K562 (cell line): ENCODE measurements around the gene RPL27. TPM values are rescaled to one million over a fixed set of nuclear protein-coding genes. Genes with fewer than 3 reads are reported as not detected.

ENCODE experiments used
- ATF1 ChIP-seq, 2 experiments: fragments of 450-650 bp in 1 of 2; IDR thresholded peaks; 2 replicates each; pipeline ENCODE4 v1.6.1; 2016; ENCODE audit warnings: missing compliant biosample characterization in 1 of 2, missing genetic modification characterization in 1 of 2
- CEBPB ChIP-seq: fragments of 450-650 bp; IDR thresholded peaks from 2 replicates; pipeline ENCODE4 v1.6.1; 2016; ENCODE audit warnings: missing genetic modification characterization, missing compliant biosample characterization
- ERF ChIP-seq: fragments of 450-650 bp; formaldehyde crosslinking; IDR thresholded peaks from 2 replicates; pipeline ENCODE4 v1.4.0; 2020; ENCODE audit warnings: mild to moderate bottlenecking, mixed read lengths
- ETV6 ChIP-seq, 3 experiments: fragments of 150-350 bp in 1 of 3; sonication (generic) in 1 of 3; formaldehyde crosslinking in 1 of 3; IDR thresholded peaks; 2 replicates each; pipeline versions ENCODE4 v1.6.1 to v1.8.0; 2014 to 2022; ENCODE audit warnings: borderline replicate concordance in 2 of 3, low read depth in 2 of 3, antibody characterized with exemption in 1 of 3, low read length in 1 of 3, mild to moderate bottlenecking in 1 of 3, missing genetic modification reagents in 1 of 3
- FIP1L1 ChIP-seq: fragments of 200-400 bp; formaldehyde crosslinking; IDR thresholded peaks from 2 replicates; pipeline ENCODE4 v1.6.1; 2018; ENCODE audit warnings: mild to moderate bottlenecking, low read depth, low read length; ENCODE audit not compliant: poor library complexity, severe bottlenecking
- GTF3C2 ChIP-seq: IDR thresholded peaks from 3 replicates; pipeline ENCODE4 v1.6.1; 2011; ENCODE audit warnings: borderline replicate concordance, mild to moderate bottlenecking, moderate library complexity; ENCODE audit not compliant: insufficient read length; ENCODE audit errors: extremely low read depth
- KLF13 ChIP-seq: fragments of 450-650 bp; IDR thresholded peaks from 2 replicates; pipeline ENCODE4 v1.6.1; 2016; ENCODE audit warnings: missing genetic modification characterization, low read depth, mild to moderate bottlenecking, missing compliant biosample characterization, moderate library complexity, borderline replicate concordance
- MEF2D ChIP-seq: conservative IDR thresholded peaks from 2 replicates; pipeline ENCODE4 v1.6.1; 2016; ENCODE audit warnings: low read depth, missing genetic modification characterization, missing compliant biosample characterization
- NCOA1 ChIP-seq: fragments of 450-650 bp; IDR thresholded peaks from 2 replicates; pipeline ENCODE4 v1.6.1; 2016; ENCODE audit warnings: low read depth
- RFX5 ChIP-seq: IDR thresholded peaks from 2 replicates; pipeline ENCODE4 v1.6.1; 2011; ENCODE audit warnings: low read depth, mild to moderate bottlenecking, improper control_type of control experiment, low read length
- RREB1 ChIP-seq: fragments of 250-450 bp; sonication (Bioruptor Pico); IDR thresholded peaks from 2 replicates; pipeline ENCODE4 v1.4.0; 2020
- SIN3B ChIP-seq: fragments of 450-650 bp; IDR thresholded peaks from 2 replicates; pipeline ENCODE4 v1.6.1; 2017; ENCODE audit warnings: low read depth, mild to moderate bottlenecking, moderate library complexity
- SIX5 ChIP-seq, 2 experiments: IDR thresholded peaks; 2 replicates each; pipeline ENCODE4 v1.6.1; 2011; ENCODE audit warnings: low read length in 2 of 2, borderline replicate concordance in 1 of 2, low read depth in 1 of 2, mild to moderate bottlenecking in 1 of 2, moderate library complexity in 1 of 2; ENCODE audit not compliant: insufficient read depth in 1 of 2
- ZBTB1 ChIP-seq: sonication (generic); formaldehyde crosslinking; IDR thresholded peaks from 2 replicates; pipeline ENCODE4 v1.8.1; 2023; ENCODE audit warnings: missing genetic modification reagents, low read depth, mild to moderate bottlenecking, borderline replicate concordance
- ZBTB2 ChIP-seq: fragments of 450-650 bp; IDR thresholded peaks from 2 replicates; pipeline ENCODE4 v1.6.1; 2016; ENCODE audit warnings: antibody characterized with exemption
- ZNF282 ChIP-seq: sonication (generic); formaldehyde crosslinking; IDR thresholded peaks from 2 replicates; pipeline ENCODE4 v1.8.1; 2023; ENCODE audit warnings: missing genetic modification reagents
- polyA plus RNA-seq, 8 experiments: library from polyadenylated mRNA; depleted of rRNA in 4 of 8; stranded (reverse) in 5 of 8; unstranded in 3 of 8; fragments of >200 nt; fragmentation: Nextera tagmentation in 2 of 8; fragmentation: Illumina TruSeq in 1 of 8; extraction: Ambion mirVana in 2 of 8; extraction: Trizol in 1 of 8; gene quantifications; 2 replicates each; pipeline versions ENCODE4 v1.2.1 to v1.2.3, GENCODE V29; 2011 to 2014; ENCODE audit warnings: inconsistent platforms in 1 of 8, missing spikeins in 1 of 8
- total RNA-seq, 7 experiments: library from RNA; depleted of rRNA in 6 of 7; stranded (reverse); fragments of >200 nt in 6 of 7; fragmentation: Illumina TruSeq in 2 of 7; extraction: Trizol in 2 of 7; gene quantifications; 2 replicates each; pipeline versions ENCODE4 v1.2.1 to v1.2.3, GENCODE V29; 2011 to 2021; ENCODE audit warnings: low replicate concordance in 1 of 7

RPL27 gene
- total and polyA plus RNA-seq, 9 of the 15 experiments (the other 6 are each of a cell fraction or from before 2014, with no cell fraction given) = 1,539 to 6,155 (median 3,710) TPM

GRCh38 chr17:42980274-42980765 lies 17.9 kb upstream of the RPL27 start, which contains the start of gene RUNDC1 (continued):
- TF ChIP-seq GTF3C2 (no peak), ERF (CRISPR knock-in tag) (no peak), MEF2D (no peak), SIN3B (peak; percentile 80), ATF1 (CRISPR knock-in tag; IDR thresholded peaks at IDR 0.05) (no peak; the same call in 1 of the 2 replicates), ATF1 (tag; IDR thresholded peaks at IDR 0.05) (no peak; the same call in 1 of the 2 replicates), NCOA1 (no peak), CEBPB (tag) (no peak), RREB1 (CRISPR knock-in tag) (peak; percentile 22; the same call in 1 of the 2 replicates), ZBTB1 (CRISPR knock-in tag) (peak; percentile 93), RFX5 (no peak), ETV6 (IDR thresholded peaks at IDR 0.05; ENCODE audit: borderline replicate concordance in 1 of 2, low read depth in 2 of 2, low read length in 1 of 2) (no peak), ETV6 (CRISPR knock-in tag; IDR thresholded peaks at IDR 0.05; ENCODE audit: borderline replicate concordance) (no peak), ZBTB2 (no peak), ZNF282 (no peak), FIP1L1 (peak; percentile 85), KLF13 (tag) (peak; percentile 77), SIX5 (IDR thresholded peaks at IDR 0.05; ENCODE audit: borderline replicate concordance in 1 of 2, insufficient read depth in 1 of 2, low read depth in 1 of 2, low read length in 2 of 2) (no peak)
